Fibroblast of the conjunctiva (primary cell): ENCODE results near the gene FOXB2.

Source experiments
- DNase-seq: peaks from one replicate; pipeline ENCODE4 v3.0.0-alpha.2; 2010; ENCODE audit warnings: low read depth

Gene FOXB2

DNA sequence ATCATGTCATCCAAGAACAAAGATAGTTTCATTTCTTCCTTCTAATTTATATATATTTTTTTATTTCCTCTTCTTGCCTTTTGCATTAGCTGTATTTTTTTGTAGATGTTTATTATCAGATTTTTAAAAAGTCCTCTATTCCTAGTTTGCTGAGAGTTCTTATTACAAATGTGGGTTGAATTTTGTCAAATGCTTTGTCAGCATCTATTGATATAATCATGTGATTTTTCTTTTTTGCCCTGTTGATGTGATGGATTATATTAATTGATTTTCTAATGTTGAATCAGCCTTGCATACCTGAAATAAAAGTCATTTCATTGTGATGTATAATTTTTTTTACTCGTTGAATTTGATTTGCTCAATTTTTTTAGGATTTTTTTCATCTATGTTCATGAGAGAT, 46.9 kb downstream of the FOXB2 start:
- DNase-seq, result no peak
